CD4-positive, alpha-beta T cell (primary cell): ENCODE results near the gene DHRSX. TPM values are rescaled to one million over a fixed set of nuclear protein-coding genes. Genes with fewer than 3 reads are reported as not detected.

Experiments
- ATAC-seq: fragments of 200-7000 bp; cut with Tn5 transposase; one replicate; pipeline ENCODE4 v1.10.0; 2022; ENCODE audit warnings: mild to moderate bottlenecking; ENCODE audit not compliant: poor library complexity
- CTCF ChIA-PET: fragments of 350-600 bp; sonication (Branson Sonifier 250); formaldehyde crosslinking; loops from one replicate; lab custom pipeline; 2021; ENCODE audit warnings: antibody characterized with exemption, inconsistent platforms; lab: Charles Lee
- POLR2A ChIA-PET: fragments of 350-600 bp; sonication (Branson Sonifier 250); formaldehyde crosslinking; loops from one replicate; lab custom pipeline; 2021; ENCODE audit warnings: antibody characterized with exemption, inconsistent platforms; lab: Charles Lee
- DNase-seq, 14 experiments: peaks; one replicate each; pipeline ENCODE4 v3.0.0-alpha.2; 2013 to 2020; ENCODE audit warnings: mixed read lengths in 2 of 14
- H3K27ac ChIP-seq, 2 donors: one replicate each; pipeline versions ENCODE4 v1.5.1 to v1.7.0; 2013; ENCODE audit warnings: low read length in 2 of 2, low read depth in 1 of 2, mild to moderate bottlenecking in 1 of 2
- H3K27me3 ChIP-seq, 2 experiments: 1 replicate in 1 of 2; 2 replicates in 1 of 2; pipeline versions ENCODE4 v1.6.1 to v1.7.0; 2013; ENCODE audit warnings: low read length in 2 of 2, control low read depth in 1 of 2, mild to moderate bottlenecking in 1 of 2, moderate library complexity in 1 of 2; ENCODE audit not compliant: insufficient read depth in 2 of 2, control insufficient read depth in 1 of 2
- H3K36me3 ChIP-seq: one replicate; pipeline ENCODE4 v1.6.1; 2013; ENCODE audit warnings: low read length, control low read depth; ENCODE audit not compliant: insufficient read depth
- H3K4me1 ChIP-seq: one replicate; pipeline ENCODE4 v1.6.1; 2013; ENCODE audit warnings: low read length, control low read depth; ENCODE audit not compliant: insufficient read depth
- H3K4me3 ChIP-seq: one replicate; pipeline ENCODE4 v1.5.1; 2013; ENCODE audit warnings: mild to moderate bottlenecking, low read length, moderate library complexity
- H3K9me3 ChIP-seq, 2 experiments: 1 replicate in 1 of 2; 2 replicates in 1 of 2; pipeline versions ENCODE4 v1.6.1 to v1.7.0; 2013; ENCODE audit warnings: low read length in 2 of 2, mild to moderate bottlenecking in 2 of 2, control low read depth in 1 of 2, moderate library complexity in 1 of 2; ENCODE audit not compliant: control insufficient read depth in 1 of 2, insufficient read depth in 1 of 2
- H3K27ac Mint-ChIP-seq: one replicate; pipeline ENCODE4 v1.8.0; 2020; ENCODE audit warnings: mixed read lengths
- H3K27me3 Mint-ChIP-seq: one replicate; pipeline ENCODE4 v1.8.0; 2021; ENCODE audit warnings: mixed read lengths
- H3K36me3 Mint-ChIP-seq: one replicate; pipeline ENCODE4 v1.8.0; 2021; ENCODE audit warnings: low read depth, mixed read lengths
- H3K4me1 Mint-ChIP-seq: one replicate; pipeline ENCODE4 v1.8.0; 2021; ENCODE audit warnings: low read depth, mixed read lengths
- H3K4me3 Mint-ChIP-seq: one replicate; pipeline ENCODE4 v1.8.0; 2020; ENCODE audit warnings: mild to moderate bottlenecking, mixed read lengths
- H3K9me3 Mint-ChIP-seq: one replicate; pipeline ENCODE4 v1.8.0; 2020; ENCODE audit warnings: mixed read lengths
- intact Hi-C, 2 experiments: fragments of 100-400 bp; cut with DNase I in 1 of 2; cut with micrococcal nuclease in 1 of 2; formaldehyde crosslinking; loops; one replicate each; pipeline versions ENCODE4 v1.15.1 to v1.9.0; 2023 to 2025; cut with DNase I, micrococcal nuclease
- total RNA-seq, 174 experiments: library from RNA in 2 of 174; stranded (reverse) in 2 of 174; gene quantifications; one replicate each; pipeline ENCODE4 v1.2.3 and lab custom pipeline; 2021 to 2026
- TF ChIP-seq, protein P1 (sequence below): fragments of 200-600 bp; IDR thresholded peaks from one replicate; pipeline ENCODE4 v1.8.0; 2022; ENCODE audit warnings: antibody characterized with exemption, mild to moderate bottlenecking

DHRSX gene
- total RNA-seq, 2 experiments from 2014 or later = 12.1 to 13.9 TPM

GRCh38 chrX:2503591-2504500 is 3.1 kb upstream of the DHRSX start:
- CTCF ChIA-PET = no interaction called here
- DNase-seq = no peak
- Mint-ChIP-seq H3K36me3 (peaks cover 2% of the 10 kb centered on the region), H3K4me1 (peaks cover 16% of the 10 kb centered on the region), H3K4me3 (peak overlapping the region; percentile 88), H3K27me3 (no peaks in the 10 kb centered on the region), H3K27ac (peak overlapping the region; percentile 84), H3K9me3 (no peaks in the 10 kb centered on the region)
- H3K27me3 ChIP-seq = no peaks in the 10 kb centered on the region
- no peak for ATAC-seq
- H3K4me1 ChIP-seq = peaks cover 24% of the 10 kb centered on the region
- H3K4me3 ChIP-seq = no peak overlapping the region
- no peak overlapping the region for H3K27ac ChIP-seq
- no peaks in the 10 kb centered on the region for H3K9me3 ChIP-seq
- TF ChIP-seq, protein P1, sequence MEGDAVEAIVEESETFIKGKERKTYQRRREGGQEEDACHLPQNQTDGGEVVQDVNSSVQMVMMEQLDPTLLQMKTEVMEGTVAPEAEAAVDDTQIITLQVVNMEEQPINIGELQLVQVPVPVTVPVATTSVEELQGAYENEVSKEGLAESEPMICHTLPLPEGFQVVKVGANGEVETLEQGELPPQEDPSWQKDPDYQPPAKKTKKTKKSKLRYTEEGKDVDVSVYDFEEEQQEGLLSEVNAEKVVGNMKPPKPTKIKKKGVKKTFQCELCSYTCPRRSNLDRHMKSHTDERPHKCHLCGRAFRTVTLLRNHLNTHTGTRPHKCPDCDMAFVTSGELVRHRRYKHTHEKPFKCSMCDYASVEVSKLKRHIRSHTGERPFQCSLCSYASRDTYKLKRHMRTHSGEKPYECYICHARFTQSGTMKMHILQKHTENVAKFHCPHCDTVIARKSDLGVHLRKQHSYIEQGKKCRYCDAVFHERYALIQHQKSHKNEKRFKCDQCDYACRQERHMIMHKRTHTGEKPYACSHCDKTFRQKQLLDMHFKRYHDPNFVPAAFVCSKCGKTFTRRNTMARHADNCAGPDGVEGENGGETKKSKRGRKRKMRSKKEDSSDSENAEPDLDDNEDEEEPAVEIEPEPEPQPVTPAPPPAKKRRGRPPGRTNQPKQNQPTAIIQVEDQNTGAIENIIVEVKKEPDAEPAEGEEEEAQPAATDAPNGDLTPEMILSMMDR = no peak
- H3K36me3 ChIP-seq = no peaks in the 10 kb centered on the region
- intact Hi-C loops = loop anchor here in 1 of 2 experiments (10.0 kb wide), 1 partner anchor 839 kb away; no protein-coding TSS in a partner anchor
- POLR2A ChIA-PET = no interaction called here

- H3K27ac ChIP-seq = no peak overlapping the region
- Mint-ChIP-seq H3K4me1 (peaks cover 25% of the 10 kb centered on the region), H3K36me3 (peaks cover 12% of the 10 kb centered on the region), H3K27me3 (no peaks in the 10 kb centered on the region), H3K27ac (peak overlapping the region; percentile 84), H3K9me3 (no peaks in the 10 kb centered on the region), H3K4me3 (peak overlapping the region; percentile 88)
- peaks cover 32% of the 10 kb centered on the region for H3K4me1 ChIP-seq
- ATAC-seq = no peak
- no peaks in the 10 kb centered on the region for H3K36me3 ChIP-seq
- intact Hi-C loops = loop anchor here in 1 of 2 experiments (1.0 to 10.0 kb wide), 2 partner anchors 105 to 838 kb away; no protein-coding TSS in a partner anchor
- ChIA-PET POLR2A (no interaction called here), CTCF (no interaction called here)
- TF ChIP-seq, protein P1 = no peak
- H3K9me3 ChIP-seq = no peaks in the 10 kb centered on the region
- no peaks in the 10 kb centered on the region for H3K27me3 ChIP-seq
- H3K4me3 ChIP-seq = no peak overlapping the region
- DNase-seq = peak in 2 of 14 experiments; percentile 30 to 37
Measured at GRCh38 chrX:2502668-2503519, 2.1 kb upstream of the DHRSX start.

DNA sequence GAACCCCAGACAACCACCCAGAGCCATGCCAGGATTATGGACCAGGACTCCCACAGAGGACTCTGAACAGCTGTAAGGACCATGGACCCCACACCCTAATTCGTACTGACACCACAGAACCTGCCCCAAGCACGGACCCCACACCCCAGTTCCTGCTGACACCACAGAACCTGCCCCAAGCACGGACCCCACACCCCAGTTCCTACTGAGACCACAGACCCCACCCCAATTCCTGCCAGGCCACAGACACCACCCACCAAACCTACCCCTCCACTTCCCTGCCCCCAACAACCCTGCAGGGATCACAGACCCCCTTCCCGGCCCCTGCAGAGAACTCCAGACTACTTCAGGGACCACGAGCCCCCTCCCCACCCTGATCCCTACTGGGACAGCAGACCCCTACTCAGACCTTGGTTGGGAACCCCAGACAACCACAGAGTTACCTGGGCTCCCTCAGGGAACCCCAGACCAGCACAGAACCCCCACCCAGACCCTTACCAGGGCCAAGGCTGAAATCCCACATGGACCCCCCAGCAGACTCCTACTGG is 1.4 kb upstream of the DHRSX start:
- intact Hi-C loops = loop anchor here in 1 of 2 experiments (1.0 to 10.0 kb wide), 2 partner anchors 106 to 837 kb away; no protein-coding TSS in a partner anchor

More for the DNA sequence above, 1.4 kb upstream of the DHRSX start:
- TF ChIP-seq, protein P1 = no peak
- ATAC-seq (no peak), DNase-seq (no peak)
- Mint-ChIP-seq H3K4me3 (peak overlapping the region; percentile 88), H3K4me1 (peaks cover 31% of the 10 kb centered on the region), H3K27me3 (no peaks in the 10 kb centered on the region), H3K36me3 (peaks cover 17% of the 10 kb centered on the region), H3K27ac (peak overlapping the region; percentile 84), H3K9me3 (no peaks in the 10 kb centered on the region)
- H3K9me3 ChIP-seq = no peaks in the 10 kb centered on the region
- H3K36me3 ChIP-seq = no peaks in the 10 kb centered on the region
- peaks cover 32% of the 10 kb centered on the region for H3K4me1 ChIP-seq
- ChIA-PET POLR2A (no interaction called here), CTCF (no interaction called here)
- no peak overlapping the region for H3K4me3 ChIP-seq
- H3K27me3 ChIP-seq = no peaks in the 10 kb centered on the region
- no peak overlapping the region for H3K27ac ChIP-seq
